ENCODE data around the gene FBLN5.

The FBLN5 gene

DNA sequence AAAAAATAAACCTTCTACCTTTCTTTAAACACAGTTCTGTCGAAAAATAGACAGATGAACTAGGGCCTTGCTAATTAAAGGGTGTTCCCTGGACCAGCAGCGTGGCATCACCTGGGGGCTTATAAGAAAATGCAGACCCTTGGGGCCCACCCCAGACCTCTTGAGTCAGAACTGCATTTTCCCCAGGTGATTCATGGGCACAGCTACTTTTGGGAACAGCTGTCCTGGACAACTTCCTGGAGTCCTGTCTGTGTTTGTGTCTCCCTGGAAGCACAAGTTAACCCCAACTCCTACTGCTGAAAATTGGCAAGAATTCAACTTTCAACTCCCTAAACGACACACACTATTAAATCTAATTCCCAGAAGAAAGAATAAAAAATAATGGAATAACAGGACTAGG, 17.8 kb downstream of the FBLN5 start:
- no peak overlapping the region for H3K27ac Mint-ChIP-seq
- no peaks in the 10 kb centered on the region for H3K27me3 Mint-ChIP-seq
- H3K9me3 Mint-ChIP-seq, result no peaks in the 10 kb centered on the region
- no peak for DNase-seq
- no peaks in the 10 kb centered on the region for H3K4me1 Mint-ChIP-seq
- ATAC-seq, result no peak
- H3K4me3 Mint-ChIP-seq, result no peak overlapping the region
- no peaks in the 10 kb centered on the region for H3K36me3 Mint-ChIP-seq (ENCODE audit: low read depth)

DNA sequence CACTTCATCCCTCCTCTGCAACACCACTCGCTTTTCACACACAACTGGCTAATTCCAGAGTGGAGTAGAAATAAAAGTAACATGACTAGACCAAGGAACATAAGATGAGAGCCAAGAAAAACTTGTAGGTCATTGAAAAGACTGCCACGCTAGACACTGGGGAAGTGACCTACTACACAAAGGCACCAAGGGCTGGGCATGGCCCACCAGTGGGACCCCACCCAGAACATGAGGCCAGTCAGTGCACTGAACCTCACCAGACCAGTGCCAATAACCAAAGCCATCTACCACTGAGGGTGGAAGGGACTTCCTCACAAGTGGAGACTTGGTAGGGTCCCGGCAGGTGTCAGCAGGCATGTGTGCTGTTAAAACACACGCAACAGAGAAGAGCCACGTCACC, 19.7 kb downstream of the FBLN5 start:
- Mint-ChIP-seq H3K27me3 (no peaks in the 10 kb centered on the region), H3K9me3 (no peaks in the 10 kb centered on the region), H3K36me3 (ENCODE audit: low read depth) (no peaks in the 10 kb centered on the region), H3K4me3 (no peak overlapping the region), H3K4me1 (no peaks in the 10 kb centered on the region), H3K27ac (no peak overlapping the region)
- ATAC-seq (no peak), DNase-seq (no peak)

DNA sequence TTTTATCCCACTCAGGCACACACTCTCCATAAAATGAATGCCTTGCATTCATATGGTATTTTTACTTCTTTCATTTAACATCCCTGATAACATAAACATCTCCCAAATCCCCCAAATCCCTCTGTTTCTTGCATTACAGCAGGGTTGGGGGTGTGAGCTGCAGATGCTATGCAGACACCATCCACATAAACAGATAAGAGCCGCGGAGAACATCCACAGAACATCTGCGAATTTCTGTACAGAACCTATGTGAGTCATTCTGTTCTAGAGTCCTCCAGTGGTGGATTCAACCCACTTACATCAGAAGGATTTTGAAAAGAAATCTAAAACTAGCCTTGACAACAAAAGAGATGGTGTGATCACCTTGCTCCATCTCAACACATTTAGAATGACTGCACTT, 20.3 kb downstream of the FBLN5 start:
- Mint-ChIP-seq H3K27ac (no peak overlapping the region), H3K9me3 (no peaks in the 10 kb centered on the region), H3K4me1 (no peaks in the 10 kb centered on the region), H3K4me3 (no peak overlapping the region), H3K27me3 (no peaks in the 10 kb centered on the region), H3K36me3 (ENCODE audit: low read depth) (no peaks in the 10 kb centered on the region)
- no peak for ATAC-seq
- DNase-seq, result no peak

DNA sequence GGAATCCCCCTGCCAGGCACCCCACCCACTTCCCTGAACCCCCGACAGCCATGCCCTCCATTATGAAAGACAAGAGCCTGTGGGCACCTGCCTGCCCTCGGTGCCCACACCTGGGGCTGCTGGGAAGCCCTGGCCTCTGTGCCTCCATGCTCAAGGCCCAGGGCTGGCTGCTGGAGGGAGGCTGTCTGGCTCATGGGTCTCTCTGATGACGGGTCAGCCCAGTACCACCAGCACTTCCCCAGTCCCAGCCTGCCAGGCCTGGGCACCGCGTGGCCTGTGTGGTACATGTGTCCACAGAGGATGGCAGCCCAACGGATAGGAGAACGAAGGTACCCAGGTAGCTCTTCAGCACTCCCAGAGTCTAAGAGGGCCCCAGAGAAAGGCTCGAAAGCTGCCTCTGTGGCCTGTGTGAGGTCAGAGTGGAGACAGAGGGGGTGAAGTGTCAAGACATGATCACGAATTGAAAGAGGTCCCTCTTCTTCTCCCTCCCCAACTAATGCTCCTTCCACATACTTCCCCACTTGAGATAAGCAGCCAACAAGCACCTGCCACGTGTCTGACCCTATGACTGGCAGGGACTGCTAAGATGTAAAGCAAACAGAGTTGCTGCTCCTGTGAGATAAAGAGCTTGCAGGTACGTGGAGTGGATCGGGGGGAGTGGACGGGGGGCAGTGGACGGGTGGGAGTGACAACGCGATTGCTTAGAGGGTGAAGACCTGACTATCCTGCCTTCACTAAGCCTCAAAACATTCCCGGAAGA, 21.2 kb downstream of the FBLN5 start:
- H3K9me3 Mint-ChIP-seq, result no peaks in the 10 kb centered on the region
- H3K4me3 Mint-ChIP-seq, result no peak overlapping the region
- DNase-seq (no peak), ATAC-seq (no peak)
- H3K27ac Mint-ChIP-seq, result no peak overlapping the region
- no peaks in the 10 kb centered on the region for H3K27me3 Mint-ChIP-seq
- no peaks in the 10 kb centered on the region for H3K4me1 Mint-ChIP-seq
- no peaks in the 10 kb centered on the region for H3K36me3 Mint-ChIP-seq (ENCODE audit: low read depth)

DNA sequence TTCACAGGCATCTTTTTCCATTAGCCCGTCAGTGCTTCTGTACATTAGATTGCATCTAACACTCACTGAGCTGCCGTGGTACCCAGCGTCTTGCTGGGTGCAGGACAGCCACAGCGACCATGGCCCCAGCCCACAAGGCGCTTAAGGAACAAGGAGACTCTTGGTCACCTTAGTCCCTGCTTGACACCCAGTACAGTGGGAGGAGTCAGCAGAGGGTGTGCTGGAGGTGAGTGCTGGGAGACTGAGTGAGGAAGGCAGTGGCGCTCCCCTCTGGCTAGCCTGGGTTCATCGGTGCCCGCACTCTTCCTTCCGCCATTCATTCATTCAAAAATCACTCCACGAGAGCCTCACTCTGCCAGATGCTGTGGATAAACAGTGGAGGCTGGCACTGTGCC, 21.8 kb downstream of the FBLN5 start:
- Mint-ChIP-seq H3K27ac (no peak overlapping the region), H3K9me3 (no peaks in the 10 kb centered on the region), H3K27me3 (no peaks in the 10 kb centered on the region), H3K4me1 (no peaks in the 10 kb centered on the region), H3K4me3 (no peak overlapping the region), H3K36me3 (ENCODE audit: low read depth) (no peaks in the 10 kb centered on the region)
- no peak for DNase-seq
- ATAC-seq, result no peak

DNA sequence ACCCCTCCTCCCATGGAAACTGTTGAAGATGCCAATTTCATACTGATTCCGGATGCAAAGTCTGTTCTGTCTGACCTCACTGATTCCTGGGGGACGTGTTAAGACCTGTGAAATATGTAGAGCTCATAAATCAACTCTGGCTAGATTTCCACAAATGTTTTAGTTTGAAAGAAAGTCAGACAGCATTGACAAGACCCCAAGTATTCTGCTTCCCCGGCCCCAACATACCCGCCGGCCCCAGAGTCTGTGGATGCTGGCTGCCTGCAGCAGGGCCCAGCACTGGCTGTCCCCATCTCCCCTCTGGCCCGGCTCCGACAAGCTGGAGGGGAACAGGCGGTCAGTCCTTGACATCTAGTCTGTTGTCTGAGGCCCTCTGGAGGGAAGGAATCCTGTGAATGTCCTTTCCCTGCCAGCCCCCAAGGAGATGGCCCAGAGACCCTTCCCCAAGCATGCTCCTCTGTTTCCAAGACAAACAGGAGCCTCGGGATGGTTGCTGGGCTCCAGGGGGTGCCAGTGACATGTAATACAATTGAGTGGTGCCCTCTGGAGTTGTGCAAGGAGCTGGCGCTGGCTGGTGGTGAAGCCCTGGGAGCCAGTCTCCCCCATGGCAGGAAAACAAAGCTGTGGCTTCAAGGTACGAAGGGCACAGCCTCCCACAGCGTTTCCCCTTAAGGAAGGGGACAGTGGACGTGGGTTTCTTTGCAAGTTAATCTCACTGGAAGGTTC, 22.3 kb downstream of the FBLN5 start:
- Mint-ChIP-seq H3K9me3 (no peaks in the 10 kb centered on the region), H3K36me3 (ENCODE audit: low read depth) (no peaks in the 10 kb centered on the region), H3K4me1 (no peaks in the 10 kb centered on the region), H3K4me3 (no peak overlapping the region), H3K27ac (no peak overlapping the region), H3K27me3 (no peaks in the 10 kb centered on the region)
- DNase-seq, result no peak
- no peak for ATAC-seq

DNA sequence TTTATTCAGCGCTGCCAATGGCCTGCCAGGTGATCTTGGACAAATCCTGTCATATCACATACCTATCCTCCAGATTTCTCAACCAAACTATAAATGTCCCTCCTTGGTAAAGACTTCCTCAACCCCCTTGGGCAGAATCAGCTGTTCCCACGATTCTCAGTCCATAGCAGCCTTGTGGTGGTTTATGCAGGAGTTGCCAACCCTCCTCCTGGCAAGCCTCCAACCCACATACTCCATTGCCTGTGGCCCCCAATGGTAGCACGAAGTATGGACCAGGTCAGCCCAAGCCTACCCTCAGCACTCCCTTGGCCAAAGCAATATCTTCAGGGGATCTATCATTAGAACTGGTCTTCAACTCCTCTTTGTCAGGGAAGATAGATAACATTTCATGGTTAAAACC, 27.0 kb downstream of the FBLN5 start:
- Mint-ChIP-seq H3K27ac (no peak overlapping the region), H3K4me1 (no peaks in the 10 kb centered on the region), H3K36me3 (ENCODE audit: low read depth) (no peaks in the 10 kb centered on the region), H3K4me3 (no peak overlapping the region), H3K9me3 (no peaks in the 10 kb centered on the region), H3K27me3 (no peaks in the 10 kb centered on the region)
- DNase-seq, result no peak
- ATAC-seq, result no peak

DNA sequence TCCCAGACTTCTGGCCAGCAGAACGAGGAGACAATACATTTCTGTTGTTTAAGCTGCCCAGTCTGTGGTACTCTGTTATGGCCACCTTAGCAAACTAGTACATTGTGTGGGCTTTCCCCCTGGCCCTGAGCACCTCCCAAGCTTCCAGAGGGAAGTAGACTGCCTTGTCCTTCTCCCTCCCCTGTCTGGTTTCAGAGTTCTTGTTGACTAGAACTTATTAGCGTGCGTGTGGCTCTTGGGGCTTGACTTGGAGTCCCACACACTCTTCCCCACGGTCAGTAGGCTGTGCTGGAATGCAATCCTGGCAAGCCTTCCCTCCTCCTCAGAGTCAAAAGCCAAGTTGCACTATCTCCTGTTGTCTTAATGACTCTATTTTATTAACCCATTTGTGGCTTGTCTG, 27.7 kb downstream of the FBLN5 start:
- no peaks in the 10 kb centered on the region for H3K27me3 Mint-ChIP-seq
- H3K9me3 Mint-ChIP-seq, result no peaks in the 10 kb centered on the region
- H3K36me3 Mint-ChIP-seq (ENCODE audit: low read depth), result no peaks in the 10 kb centered on the region
- DNase-seq (no peak), ATAC-seq (no peak)
- H3K4me3 Mint-ChIP-seq, result no peak overlapping the region
- H3K4me1 Mint-ChIP-seq, result no peaks in the 10 kb centered on the region
- H3K27ac Mint-ChIP-seq, result no peak overlapping the region

DNA sequence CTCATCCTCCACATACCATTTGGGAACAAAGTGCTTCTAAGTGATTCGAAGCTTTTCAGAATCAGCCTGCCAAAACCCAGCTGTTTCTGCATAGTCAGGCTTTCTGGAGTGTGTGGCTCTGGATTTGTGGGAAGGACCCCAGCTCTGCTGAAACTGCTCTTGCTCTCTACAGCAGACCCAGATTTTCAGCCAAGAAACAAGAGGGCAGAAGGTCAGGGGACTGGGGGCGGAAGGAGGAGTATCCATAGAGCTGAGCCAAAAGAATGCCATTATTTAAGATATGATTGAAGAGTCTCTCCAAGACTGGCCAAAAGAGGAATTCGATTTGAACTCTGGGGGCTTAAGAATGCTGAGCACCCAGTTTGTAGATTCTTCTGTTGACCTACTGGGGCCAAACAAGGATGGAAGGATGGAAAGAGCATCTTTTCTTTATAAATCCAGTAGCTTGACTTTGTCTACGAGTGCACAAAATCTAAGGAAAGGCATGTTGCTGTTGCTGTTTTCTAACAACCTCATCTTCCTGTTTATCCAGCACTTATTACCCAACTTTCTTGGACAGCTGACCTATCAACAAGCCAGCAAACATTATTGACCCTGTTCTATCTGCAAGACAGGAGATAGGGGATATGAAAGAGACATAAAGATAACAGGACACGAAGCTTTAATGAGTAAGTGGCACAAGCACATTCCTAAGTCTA, 29.2 kb downstream of the FBLN5 start:
- Mint-ChIP-seq H3K9me3 (no peaks in the 10 kb centered on the region), H3K4me3 (no peak overlapping the region), H3K4me1 (no peaks in the 10 kb centered on the region), H3K27ac (no peak overlapping the region), H3K36me3 (ENCODE audit: low read depth) (no peaks in the 10 kb centered on the region), H3K27me3 (no peaks in the 10 kb centered on the region)
- DNase-seq, result no peak
- no peak for ATAC-seq

DNA sequence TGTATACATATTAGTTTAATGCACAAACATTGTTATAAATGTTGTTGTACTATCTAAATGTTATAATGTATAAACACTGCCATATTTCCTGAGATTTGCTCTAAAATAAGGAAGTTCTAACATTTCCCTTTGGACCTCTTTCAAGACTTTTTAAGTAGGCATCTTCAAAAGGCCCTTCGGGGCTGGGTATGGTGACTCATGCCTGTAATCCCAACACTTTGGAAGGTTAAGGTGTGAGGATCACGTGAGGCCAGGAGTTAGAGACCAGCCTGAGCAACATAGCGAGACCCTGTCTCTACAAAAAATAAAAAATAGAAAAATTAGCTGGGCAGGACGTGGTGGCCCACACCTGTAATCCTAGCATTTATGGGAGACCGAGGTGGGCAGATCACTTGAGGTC, 35.5 kb downstream of the FBLN5 start:
- H3K36me3 Mint-ChIP-seq (ENCODE audit: low read depth), result no peaks in the 10 kb centered on the region
- H3K4me1 Mint-ChIP-seq, result peaks cover 11% of the 10 kb centered on the region
- ATAC-seq (no peak), DNase-seq (no peak)
- H3K27ac Mint-ChIP-seq, result no peak overlapping the region
- H3K9me3 Mint-ChIP-seq, result no peaks in the 10 kb centered on the region
- H3K27me3 Mint-ChIP-seq, result no peaks in the 10 kb centered on the region
- no peak overlapping the region for H3K4me3 Mint-ChIP-seq

DNA sequence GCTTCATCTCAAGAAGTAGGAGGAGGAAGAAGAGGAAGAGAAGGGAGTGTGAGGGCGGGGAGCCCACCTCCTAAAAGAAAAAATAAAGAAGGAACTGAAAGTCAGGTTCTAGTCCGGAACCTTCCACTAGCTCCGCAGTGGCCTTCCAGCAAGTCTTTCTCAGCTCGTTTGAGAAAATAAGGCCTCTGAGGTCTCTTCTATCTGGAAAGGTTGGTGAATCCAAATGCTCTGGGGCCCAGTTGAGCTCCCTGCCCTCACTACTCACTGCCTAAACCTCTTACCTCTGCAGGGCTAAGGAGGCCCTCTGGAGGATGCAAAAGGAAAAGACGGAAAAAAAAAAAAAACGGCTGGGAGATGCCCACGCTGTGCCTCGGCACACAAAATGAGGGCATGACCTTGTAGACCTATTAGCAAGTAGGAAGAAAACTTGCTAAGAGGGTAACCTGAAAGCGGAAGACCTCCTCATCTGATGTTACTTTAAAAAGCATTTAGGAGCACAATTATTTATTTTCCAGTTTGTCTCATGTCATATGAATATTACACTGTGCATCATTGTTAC, 35.9 kb downstream of the FBLN5 start:
- peak overlapping the region; percentile 23 for H3K27ac Mint-ChIP-seq
- H3K36me3 Mint-ChIP-seq (ENCODE audit: low read depth), result no peaks in the 10 kb centered on the region
- H3K9me3 Mint-ChIP-seq, result no peaks in the 10 kb centered on the region
- peaks cover 11% of the 10 kb centered on the region for H3K4me1 Mint-ChIP-seq
- DNase-seq (peak; percentile 19), ATAC-seq (peak; percentile 96)
- peak overlapping the region; percentile 10 for H3K4me3 Mint-ChIP-seq
- no peaks in the 10 kb centered on the region for H3K27me3 Mint-ChIP-seq

DNA sequence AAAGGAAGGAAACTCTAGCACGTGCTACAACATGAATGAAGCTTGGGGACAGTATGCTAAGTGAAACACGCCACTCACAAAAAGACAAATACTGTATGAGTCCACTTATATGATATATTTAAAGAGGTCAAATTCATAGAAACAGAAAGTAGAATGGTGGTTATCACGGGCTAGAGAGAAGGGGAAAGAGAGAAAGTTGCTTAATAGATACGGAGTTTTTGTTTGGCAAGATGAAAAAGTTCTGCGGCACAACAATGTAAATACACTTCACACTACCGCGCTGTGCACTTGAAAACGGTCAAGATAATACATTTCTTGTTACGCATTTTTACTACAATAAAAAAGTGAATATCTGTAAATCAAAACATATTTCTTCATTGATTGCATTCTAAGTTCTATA, 37.3 kb downstream of the FBLN5 start:
- Mint-ChIP-seq H3K27ac (no peak overlapping the region), H3K27me3 (no peaks in the 10 kb centered on the region), H3K9me3 (no peaks in the 10 kb centered on the region), H3K4me3 (no peak overlapping the region), H3K36me3 (ENCODE audit: low read depth) (no peaks in the 10 kb centered on the region), H3K4me1 (peaks cover 11% of the 10 kb centered on the region)
- ATAC-seq, result no peak
- no peak for DNase-seq

DNA sequence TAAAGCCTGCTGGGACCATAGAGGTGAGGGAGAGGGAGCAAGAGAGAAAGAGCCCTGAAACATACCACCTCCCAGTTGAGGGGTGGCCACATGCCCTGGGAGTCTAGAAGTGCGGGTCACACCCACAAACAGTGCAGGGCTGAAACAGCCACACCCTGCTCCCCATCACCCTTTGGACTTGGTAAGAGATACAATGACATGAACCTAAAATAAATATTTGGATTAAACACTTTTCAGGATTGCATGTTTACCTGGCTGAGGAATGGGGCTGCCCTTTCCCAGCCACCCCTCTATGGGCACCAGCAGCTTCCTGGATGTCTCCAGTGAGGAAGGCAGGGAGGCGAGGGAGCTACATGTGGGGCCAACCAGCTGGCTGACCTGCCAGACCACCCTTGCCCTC, 41.1 kb downstream of the FBLN5 start:
- ATAC-seq, result no peak

DNA sequence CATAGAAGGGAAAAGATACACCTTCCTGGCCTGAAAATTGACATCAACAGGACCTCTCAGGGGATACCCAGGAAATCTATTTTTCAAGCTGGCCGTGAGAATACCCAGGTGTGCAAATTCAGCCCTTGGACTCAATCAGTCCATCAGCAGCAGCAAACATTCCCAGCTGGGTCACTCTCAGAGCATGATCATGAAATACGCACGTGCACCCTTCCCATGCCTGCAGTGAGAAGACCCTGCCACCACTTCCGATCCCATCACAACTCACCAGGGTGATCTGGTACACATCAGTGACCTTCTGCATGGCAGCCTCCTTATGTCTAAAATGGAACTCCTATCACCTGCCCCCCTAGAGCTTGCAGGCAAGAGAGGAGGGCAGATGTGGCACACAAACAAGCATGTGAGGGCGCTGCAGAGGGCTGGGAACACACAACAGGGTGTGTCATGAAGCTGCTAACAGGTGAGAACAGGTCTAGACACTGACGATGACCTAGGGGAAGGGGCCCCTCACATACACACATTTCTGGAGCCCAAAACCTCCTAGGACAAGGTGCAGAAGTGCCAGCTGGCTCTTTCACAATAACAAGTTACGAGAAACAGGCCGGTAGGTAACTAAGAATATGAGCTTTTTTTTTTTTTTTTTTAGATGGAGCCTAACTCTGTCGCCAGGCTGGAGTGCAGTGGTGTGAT, 42.4 kb downstream of the FBLN5 start:
- DNase-seq (no peak), ATAC-seq (no peak)
- no peaks in the 10 kb centered on the region for H3K9me3 Mint-ChIP-seq
- H3K36me3 Mint-ChIP-seq (ENCODE audit: low read depth), result no peaks in the 10 kb centered on the region
- no peaks in the 10 kb centered on the region for H3K27me3 Mint-ChIP-seq
- H3K4me3 Mint-ChIP-seq, result no peak overlapping the region
- no peak overlapping the region for H3K27ac Mint-ChIP-seq
- H3K4me1 Mint-ChIP-seq, result no peaks in the 10 kb centered on the region

More for the DNA sequence above, 41.1 kb downstream of the FBLN5 start:
- H3K4me3 Mint-ChIP-seq, result no peak overlapping the region
- no peak overlapping the region for H3K27ac Mint-ChIP-seq
- H3K9me3 Mint-ChIP-seq, result no peaks in the 10 kb centered on the region
- H3K4me1 Mint-ChIP-seq, result peaks cover 5% of the 10 kb centered on the region
- no peaks in the 10 kb centered on the region for H3K36me3 Mint-ChIP-seq (ENCODE audit: low read depth)
- DNase-seq, result no peak
- H3K27me3 Mint-ChIP-seq, result no peaks in the 10 kb centered on the region

All from activated naive CD8-positive, alpha-beta T cell treated with anti-CD3 and anti-CD28 coated beads, Interleukin-2, amount 50 U/mL, for 24 hours (primary cell).